Testis (tissue), 3 donors: ENCODE measurements around the gene KLHL28. TPM values are rescaled to one million over a fixed set of nuclear protein-coding genes. Genes with fewer than 3 reads are reported as not detected.

Experiments used
- DNase-seq: peaks from one replicate; pipeline ENCODE4 v3.0.0-alpha.2; 2019
- H3K27ac ChIP-seq, 2 donors: fragments of 200-600 bp; sonication (generic); one replicate each; pipeline ENCODE4 v1.5.1; 2019
- H3K27me3 ChIP-seq: fragments of 200-600 bp; sonication (generic); one replicate; pipeline ENCODE4 v1.5.1; 2019
- H3K36me3 ChIP-seq: fragments of 200-600 bp; sonication (generic); one replicate; pipeline ENCODE4 v1.5.1; 2017; ENCODE audit warnings: low read depth; ENCODE audit errors: missing control alignments
- H3K4me1 ChIP-seq: fragments of 200-600 bp; sonication (generic); one replicate; pipeline ENCODE4 v1.5.1; 2019
- H3K4me3 ChIP-seq, 2 donors: fragments of 200-600 bp; sonication (generic); one replicate each; pipeline ENCODE4 v1.5.1; 2017 to 2019
- H3K9me3 ChIP-seq: fragments of 200-600 bp; sonication (generic); one replicate; pipeline ENCODE4 v1.5.1; 2017
- CTCF ChIP-seq, 3 experiments: fragments of 450-650 bp in 2 of 3; fragments of 200-600 bp in 1 of 3; sonication (generic) in 1 of 3; IDR thresholded peaks; one replicate each; pipeline ENCODE4 v1.5.1; 2016 to 2019; ENCODE audit warnings: antibody characterized with exemption in 3 of 3, mild to moderate bottlenecking in 2 of 3, moderate library complexity in 1 of 3
- POLR2A ChIP-seq: fragments of 450-650 bp; IDR thresholded peaks from one replicate; pipeline ENCODE4 v1.6.1; 2017; ENCODE audit warnings: antibody characterized with exemption, mild to moderate bottlenecking, moderate library complexity
- WGBS, 2 donors: methylation state at CpG; one replicate each; pipeline ENCODE4 v1.1.5; 2018; 5-methylcytosine and 5-hydroxymethylcytosine counted together
- intact Hi-C: fragments of 100-400 bp; cut with DNase I; formaldehyde crosslinking; loops from one replicate; pipeline ENCODE4 v1.15.1; 2023; ENCODE audit warnings: low total_unique reads
- polyA plus RNA-seq: library from polyadenylated mRNA; stranded (reverse); fragments of 350-450 nt; fragmentation: Illumina TruSeq; extraction: RNeasy Lipid Tissue Mini Kit (QIAGEN cat#74804); gene quantifications from one replicate; pipeline ENCODE4 v1.2.3, GENCODE V29; 2014; ENCODE audit warnings: low read depth, low replicate concordance; ENCODE audit not compliant: insufficient read depth
- total RNA-seq, 2 donors: library from RNA; depleted of rRNA; stranded (reverse); fragments of >200 nt; gene quantifications; one replicate each; pipeline ENCODE4 v1.2.3, GENCODE V29; 2016

The KLHL28 gene
- total and polyA plus RNA-seq, 3 donors from 2014 or later: 9.7 to 15.4 (median 11.4) TPM

DNA sequence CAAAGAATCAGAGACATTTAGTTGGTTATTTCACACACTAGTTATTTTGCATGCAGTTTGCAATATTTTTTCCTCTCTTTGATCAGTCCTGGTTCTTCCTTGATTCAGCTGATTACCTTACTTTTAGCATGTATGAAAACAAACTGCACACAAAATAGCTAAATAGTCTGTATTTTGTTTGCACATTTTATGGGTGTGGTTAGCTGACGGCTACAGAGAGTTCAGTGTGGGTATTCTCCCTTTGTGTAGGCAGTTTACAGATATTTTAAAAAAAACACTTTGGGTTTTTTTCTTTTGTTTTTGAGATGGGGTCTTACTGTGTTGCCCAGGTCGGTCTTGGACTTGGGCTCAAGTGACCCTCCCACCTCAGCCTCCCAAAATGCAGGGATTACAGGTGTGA lies 28.8 kb upstream of the KLHL28 start:
- TF ChIP-seq CTCF (IDR thresholded peaks at IDR 0.05): no peak
- TF ChIP-seq POLR2A: no peak
- 65 to 71% methylated on average over 2 of the region's 2 CpGs for whole genome bisulfite sequencing, 2 donors
- Histone ChIP-seq H3K9me3 (no peaks in the 10 kb centered on the region), H3K36me3 (no peaks in the 10 kb centered on the region), H3K4me1 (no peaks in the 10 kb centered on the region), H3K27me3 (no peaks in the 10 kb centered on the region), H3K27ac (no peak overlapping the region), H3K4me3 (no peak overlapping the region)
- no peak for DNase-seq
- intact Hi-C loops: no loop called here

DNA sequence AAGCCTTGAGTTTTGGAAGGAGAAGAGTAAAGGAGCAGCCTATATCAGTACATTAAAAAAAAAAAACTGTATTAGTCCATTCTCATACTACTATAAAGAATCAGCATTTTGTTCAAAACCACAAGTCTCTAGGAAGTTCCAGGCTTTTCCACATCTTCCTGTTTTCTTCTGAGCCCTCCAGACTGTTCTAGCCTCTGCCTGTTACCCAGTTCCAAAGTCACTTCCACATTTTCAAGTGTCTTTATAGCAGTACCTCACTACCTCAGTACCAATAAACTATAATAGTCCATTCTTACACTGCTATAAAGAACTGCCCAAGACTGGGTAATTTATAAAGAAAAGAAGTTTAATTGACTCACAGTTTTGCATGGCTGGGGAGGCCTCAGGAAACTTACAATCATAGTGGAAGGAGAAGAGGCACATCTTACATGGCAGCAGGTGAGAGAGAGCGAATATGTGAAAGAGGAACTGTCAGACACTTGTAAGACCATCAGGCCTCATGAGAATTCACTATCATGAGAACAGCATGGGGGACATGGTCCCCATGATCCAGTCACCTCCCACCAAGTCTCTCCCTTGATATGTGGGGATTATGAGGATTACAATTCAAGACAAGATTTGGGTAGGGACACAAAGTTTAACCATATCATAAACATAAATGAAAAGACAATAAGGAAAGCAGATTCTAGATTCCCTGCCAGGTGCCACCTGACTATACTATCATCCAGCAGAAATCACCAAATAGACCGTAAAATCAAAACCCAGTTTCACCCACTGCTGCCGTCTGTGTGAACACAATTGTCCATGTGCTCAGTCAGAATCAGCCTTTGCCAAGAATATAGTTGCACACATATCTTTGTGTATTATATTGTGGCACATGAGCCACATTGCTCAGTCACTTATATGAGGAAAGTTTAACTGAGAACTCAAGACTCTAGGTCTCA lies 28.0 kb upstream of the KLHL28 start:
- 84 to 87% methylated on average over 3 of the region's 3 CpGs for WGBS, 2 donors
- Histone ChIP-seq H3K27me3 (no peaks in the 10 kb centered on the region), H3K9me3 (no peaks in the 10 kb centered on the region), H3K36me3 (no peaks in the 10 kb centered on the region), H3K27ac (peak overlapping the region in 1 of 2 donors; percentile 33), H3K4me3 (no peak overlapping the region), H3K4me1 (no peaks in the 10 kb centered on the region)
- TF ChIP-seq POLR2A (no peak), CTCF (IDR thresholded peaks at IDR 0.05) (no peak)
- intact Hi-C loops: no loop called here
- no peak for DNase-seq

DNA sequence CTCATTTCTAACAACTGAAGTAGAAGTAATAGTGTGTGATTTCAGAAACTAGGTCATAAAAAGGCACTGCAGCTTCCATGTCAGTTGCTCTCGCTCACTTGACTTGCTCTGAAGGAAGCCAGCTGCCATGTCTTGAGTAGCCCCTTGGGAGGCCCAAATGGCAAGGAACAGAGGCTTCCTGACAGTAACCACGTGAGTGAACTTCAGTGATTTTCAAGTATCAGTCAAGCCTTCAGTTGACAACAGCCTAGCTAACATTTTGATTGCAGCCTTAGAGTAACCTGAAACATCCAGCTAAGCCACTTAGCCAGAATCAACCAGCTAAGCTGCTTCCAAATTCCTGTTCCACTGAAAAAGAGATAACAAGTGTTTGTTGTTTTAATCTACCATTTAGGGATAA lies 26.9 kb upstream of the KLHL28 start:
- H3K27ac ChIP-seq: peak overlapping the region in 1 of 2 donors; percentile 18
- 21 to 63% methylated on average over 2 of the region's 2 CpGs for WGBS, 2 donors
- DNase-seq: no peak
- TF ChIP-seq POLR2A: no peak
- no peak for TF ChIP-seq CTCF (IDR thresholded peaks at IDR 0.05)
- H3K4me1 ChIP-seq: no peaks in the 10 kb centered on the region
- no peak overlapping the region for H3K4me3 ChIP-seq
- no peaks in the 10 kb centered on the region for H3K36me3 ChIP-seq
- H3K9me3 ChIP-seq: no peaks in the 10 kb centered on the region
- no peaks in the 10 kb centered on the region for H3K27me3 ChIP-seq
- intact Hi-C loops: no loop called here

GRCh38 chr14:44982594-44982993 lies 20.8 kb upstream of the KLHL28 start:
- intact Hi-C loops: no loop called here
- H3K9me3 ChIP-seq: no peaks in the 10 kb centered on the region
- no peak overlapping the region for H3K27ac ChIP-seq
- TF ChIP-seq CTCF (IDR thresholded peaks at IDR 0.05): no peak
- no peak for TF ChIP-seq POLR2A
- H3K4me3 ChIP-seq: no peak overlapping the region
- H3K4me1 ChIP-seq: no peaks in the 10 kb centered on the region
- no peaks in the 10 kb centered on the region for H3K36me3 ChIP-seq
- DNase-seq: no peak
- no peaks in the 10 kb centered on the region for H3K27me3 ChIP-seq
- 70 to 71% methylated on average over 2 of the region's 2 CpGs for WGBS, 2 donors

DNA sequence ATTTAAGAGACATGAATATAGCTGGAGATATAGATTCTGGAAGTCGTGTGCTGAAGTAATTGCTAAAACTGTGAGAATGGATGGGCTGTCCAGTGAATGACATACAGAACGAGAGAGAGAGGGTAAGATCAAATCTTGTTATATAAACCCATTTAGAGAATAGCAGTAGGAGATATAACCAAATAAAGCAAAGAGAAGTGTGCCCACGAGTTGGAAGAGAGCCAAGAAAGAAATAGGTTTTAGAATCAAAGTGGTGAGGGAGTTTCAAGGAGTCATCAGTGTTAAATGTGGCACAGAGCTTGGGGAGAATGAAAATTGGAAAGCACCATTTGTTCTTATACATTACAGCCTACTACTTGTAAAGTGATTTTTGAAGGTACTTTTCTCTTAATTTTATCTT lies 19.5 kb upstream of the KLHL28 start:
- no peaks in the 10 kb centered on the region for H3K27me3 ChIP-seq
- H3K4me1 ChIP-seq: no peaks in the 10 kb centered on the region
- TF ChIP-seq CTCF (IDR thresholded peaks at IDR 0.05) (no peak), POLR2A (no peak)
- no peaks in the 10 kb centered on the region for H3K36me3 ChIP-seq
- intact Hi-C loops: no loop called here
- no peaks in the 10 kb centered on the region for H3K9me3 ChIP-seq
- no peak overlapping the region for H3K4me3 ChIP-seq
- no peak for DNase-seq
- 74% methylated on average over 3 of the region's 3 CpGs for WGBS, 2 donors
- no peak overlapping the region for H3K27ac ChIP-seq
